HCT116 (cell line): ENCODE measurements around the gene BRICD5. TPM values are rescaled to one million over a fixed set of nuclear protein-coding genes. Genes with fewer than 3 reads are reported as not detected.

ENCODE experiments used
- ATAC-seq: fragments of 200-7000 bp; cut with Tn5 transposase; 2 replicates; pipeline ENCODE4 v1.9.1; 2020; ENCODE audit warnings: mild to moderate bottlenecking, moderate library complexity
- BruUV-seq: library from RNA; stranded (reverse); fragments of 400-500 nt; replicated peaks from 2 replicates; lab custom pipeline; 2021; lab: Mats Ljungman, UMichigan
- CTCF ChIA-PET: fragments of 300-600 bp; sonication (Branson Sonifier 250); formaldehyde crosslinking; loops from one replicate; lab custom pipeline; 2021; ENCODE audit warnings: antibody characterized with exemption; lab: Charles Lee
- POLR2A ChIA-PET: fragments of 300-600, 350-600 bp; sonication (Branson Sonifier 250); formaldehyde crosslinking; loops from one replicate; lab custom pipeline; 2021; ENCODE audit warnings: antibody characterized with exemption; lab: Charles Lee
- RAD21 ChIA-PET, 2 experiments: fragments of 300-600 bp; sonication (Branson Sonifier 250); formaldehyde crosslinking; loops; one replicate each; lab custom pipeline; 2023; ENCODE audit warnings: low total read pairs in 2 of 2; ENCODE audit not compliant: uncharacterized antibody in 2 of 2, unreplicated experiment in 2 of 2, low non-redundant PET in 1 of 2; lab: Charles Lee
- DNase-seq: peaks from one replicate; pipeline ENCODE4 v3.0.0-alpha.2; 2010; ENCODE audit warnings: low read depth, low spot score
- H2AFZ ChIP-seq: fragments of 200-600 bp; shearing (Covaris generic), sonication (generic); 2 replicates; pipeline ENCODE4 v1.6.1; 2017; ENCODE audit warnings: low read depth, mixed run types, mixed read lengths, antibody characterized with exemption, low read length; ENCODE audit not compliant: poor library complexity, severe bottlenecking
- H3K27ac ChIP-seq: 2 replicates; pipeline ENCODE4 v1.5.1; 2012; ENCODE audit warnings: low read depth, low read length
- H3K27me3 ChIP-seq: fragments of 200-600 bp; sonication (generic); 2 replicates; pipeline ENCODE4 v1.6.1; 2016; ENCODE audit warnings: mixed run types, low read length, mixed read lengths; ENCODE audit not compliant: insufficient read depth
- H3K36me3 ChIP-seq, 2 experiments: fragments of 200-500 bp in 1 of 2; fragments of 200-600 bp in 1 of 2; sonication (Bioruptor generic) in 1 of 2; sonication (generic) in 1 of 2; 2 replicates each; pipeline versions ENCODE4 v1.5.1 to v1.6.1; 2014 to 2016; ENCODE audit warnings: low read length in 2 of 2, inconsistent platforms in 1 of 2, mixed read lengths in 1 of 2, mixed run types in 1 of 2; ENCODE audit not compliant: insufficient read depth in 2 of 2, control insufficient read depth in 1 of 2
- H3K4me1 ChIP-seq, 2 experiments: fragments of 200-600 bp in 1 of 2; sonication (generic) in 1 of 2; 2 replicates each; pipeline versions ENCODE4 v1.5.1 to v1.6.1; 2012 to 2017; ENCODE audit warnings: low read length in 2 of 2, inconsistent platforms in 1 of 2, mild to moderate bottlenecking in 1 of 2, mixed read lengths in 1 of 2, mixed run types in 1 of 2, moderate library complexity in 1 of 2; ENCODE audit not compliant: insufficient read depth in 2 of 2, control insufficient read depth in 1 of 2
- H3K4me2 ChIP-seq: fragments of 200-600 bp; sonication (generic); 2 replicates; pipeline ENCODE4 v1.6.1; 2017; ENCODE audit warnings: mixed run types, low read length, mixed read lengths
- H3K4me3 ChIP-seq, 2 experiments: fragments of 200-600 bp in 1 of 2; sonication (generic) in 1 of 2; replicated peaks in 1 of 2; 2 replicates each; pipeline ENCODE4 v1.5.1; 2011 to 2016; ENCODE audit warnings: low read length in 2 of 2, control low read depth in 1 of 2, low read depth in 1 of 2, mild to moderate bottlenecking in 1 of 2, mixed read lengths in 1 of 2, mixed run types in 1 of 2
- H3K79me2 ChIP-seq: fragments of 200-600 bp; sonication (generic); 2 replicates; pipeline ENCODE4 v1.6.1; 2017; ENCODE audit warnings: mild to moderate bottlenecking, mixed run types, low read length, moderate library complexity, mixed read lengths; ENCODE audit not compliant: insufficient read depth
- H3K9ac ChIP-seq: fragments of 200-600 bp; sonication (generic); 2 replicates; pipeline ENCODE4 v1.6.1; 2016; ENCODE audit warnings: low read length, mixed read lengths
- H3K9me2 ChIP-seq: fragments of 200-600 bp; sonication (generic), shearing (Covaris generic); 2 replicates; pipeline ENCODE4 v1.6.1; 2017; ENCODE audit warnings: mixed run types, mild to moderate bottlenecking, moderate library complexity; ENCODE audit not compliant: insufficient read depth
- H3K9me3 ChIP-seq, 2 experiments: fragments of 200-500 bp in 1 of 2; fragments of 200-600 bp in 1 of 2; sonication (Bioruptor generic) in 1 of 2; sonication (generic) in 1 of 2; 2 replicates each; pipeline ENCODE4 v1.6.1; 2014 to 2017; ENCODE audit warnings: low read length in 2 of 2, mixed read lengths in 2 of 2, inconsistent platforms in 1 of 2, low read depth in 1 of 2, mild to moderate bottlenecking in 1 of 2, mixed run types in 1 of 2, moderate library complexity in 1 of 2; ENCODE audit not compliant: control insufficient read depth in 1 of 2, insufficient read depth in 1 of 2
- H4K20me1 ChIP-seq: fragments of 200-600 bp; sonication (generic), shearing (Covaris generic); 2 replicates; pipeline ENCODE4 v1.6.1; 2017; ENCODE audit warnings: mixed run types, mild to moderate bottlenecking, moderate library complexity; ENCODE audit not compliant: insufficient read depth
- CBX3 ChIP-seq: IDR thresholded peaks from 2 replicates; pipeline ENCODE4 v1.6.1; 2012; ENCODE audit warnings: low read depth
- CEBPB ChIP-seq: IDR thresholded peaks from 2 replicates; pipeline ENCODE4 v1.6.1; 2012; ENCODE audit warnings: low read depth
- EGR1 ChIP-seq: IDR thresholded peaks from 2 replicates; pipeline ENCODE4 v1.6.1; 2012; ENCODE audit warnings: low read depth
- EZH2 ChIP-seq: fragments of 200-600 bp; sonication (generic); IDR thresholded peaks from 2 replicates; pipeline ENCODE4 v1.6.1; 2017; ENCODE audit warnings: antibody characterized with exemption, mixed run types
- EZH2phosphoT487 ChIP-seq: fragments of 200-600 bp; IDR thresholded peaks from 2 replicates; pipeline ENCODE4 v1.6.1; 2018; ENCODE audit warnings: antibody characterized with exemption, borderline replicate concordance
- FOSL1 ChIP-seq: IDR thresholded peaks from 2 replicates; pipeline ENCODE4 v1.6.1; 2012; ENCODE audit warnings: low read depth
- JUND ChIP-seq: IDR thresholded peaks from 2 replicates; pipeline ENCODE4 v1.6.1; 2012
- POLR2A ChIP-seq: IDR thresholded peaks from 2 replicates; pipeline ENCODE4 v1.7.0; 2011; ENCODE audit warnings: borderline replicate concordance; ENCODE audit not compliant: insufficient read depth, insufficient read length; ENCODE audit errors: extremely low read depth
- RAD21 ChIP-seq: IDR thresholded peaks from 2 replicates; pipeline ENCODE4 v1.6.1; 2012; ENCODE audit warnings: low read depth, mild to moderate bottlenecking
- SIN3A ChIP-seq: IDR thresholded peaks from 2 replicates; pipeline ENCODE4 v1.6.1; 2012; ENCODE audit warnings: low read depth
- SP1 ChIP-seq: IDR thresholded peaks from 2 replicates; pipeline ENCODE4 v1.6.1; 2012; ENCODE audit warnings: low read depth
- SRF ChIP-seq: IDR thresholded peaks from 2 replicates; pipeline ENCODE4 v1.6.1; 2012; ENCODE audit warnings: low read depth
- TCF7L2 ChIP-seq: IDR thresholded peaks from 2 replicates; pipeline ENCODE4 v1.7.0; 2011; ENCODE audit warnings: borderline replicate concordance, inconsistent platforms; ENCODE audit not compliant: insufficient read depth, insufficient read length; ENCODE audit errors: extremely low read depth
- YY1 ChIP-seq: IDR thresholded peaks from 2 replicates; pipeline ENCODE4 v1.6.1; 2011; ENCODE audit warnings: low read length, low read depth, moderate library complexity, mild to moderate bottlenecking; ENCODE audit not compliant: insufficient replicate concordance; ENCODE audit errors: extremely low read depth
- ZFX ChIP-seq: fragments of 450-650 bp; IDR thresholded peaks from 2 replicates; pipeline ENCODE4 v1.6.1; 2017
- ZNF274 ChIP-seq: fragments of 200-500 bp; sonication (Bioruptor generic); IDR thresholded peaks from 2 replicates; pipeline ENCODE4 v1.6.1; 2014; ENCODE audit warnings: mild to moderate bottlenecking, low read depth, low read length, inconsistent platforms
- intact Hi-C: fragments of 100-400 bp; cut with micrococcal nuclease; formaldehyde crosslinking; loops from 2 replicates; pipeline ENCODE4 v1.10.0; 2022
- total RNA-seq: library from RNA; stranded (reverse); gene quantifications from one replicate; pipeline ENCODE4 v1.2.1, GENCODE V29; 2021; ENCODE audit not compliant: unreplicated experiment
- TF ChIP-seq, protein P1 (sequence below): IDR thresholded peaks from 2 replicates; pipeline ENCODE4 v1.6.1; 2011; ENCODE audit warnings: mild to moderate bottlenecking, low read length, moderate library complexity; ENCODE audit not compliant: insufficient replicate concordance; ENCODE audit errors: extremely low read depth
- TF ChIP-seq, protein P2 (sequence below), 3 experiments: fragments of 200-600 bp in 1 of 3; sonication (generic) in 1 of 3; IDR thresholded peaks in 2 of 3; conservative IDR thresholded peaks in 1 of 3; 2 replicates each; pipeline ENCODE4 v1.5.1; 2012 to 2017; ENCODE audit warnings: low read depth in 2 of 3, low read length in 2 of 3, antibody characterized with exemption in 1 of 3, borderline replicate concordance in 1 of 3, control low read depth in 1 of 3, mild to moderate bottlenecking in 1 of 3, mixed read lengths in 1 of 3, mixed run types in 1 of 3, moderate library complexity in 1 of 3; ENCODE audit not compliant: insufficient read depth in 1 of 3
- TF ChIP-seq, protein P3 (sequence below): IDR thresholded peaks from 2 replicates; pipeline ENCODE4 v1.6.1; 2012
- TF ChIP-seq, protein P4 (sequence below): IDR thresholded peaks from 2 replicates; pipeline ENCODE4 v1.6.1; 2012; ENCODE audit warnings: low read depth

BRICD5 gene
- total RNA-seq, 1 experiment from 2014 or later = 9.8 TPM

DNA sequence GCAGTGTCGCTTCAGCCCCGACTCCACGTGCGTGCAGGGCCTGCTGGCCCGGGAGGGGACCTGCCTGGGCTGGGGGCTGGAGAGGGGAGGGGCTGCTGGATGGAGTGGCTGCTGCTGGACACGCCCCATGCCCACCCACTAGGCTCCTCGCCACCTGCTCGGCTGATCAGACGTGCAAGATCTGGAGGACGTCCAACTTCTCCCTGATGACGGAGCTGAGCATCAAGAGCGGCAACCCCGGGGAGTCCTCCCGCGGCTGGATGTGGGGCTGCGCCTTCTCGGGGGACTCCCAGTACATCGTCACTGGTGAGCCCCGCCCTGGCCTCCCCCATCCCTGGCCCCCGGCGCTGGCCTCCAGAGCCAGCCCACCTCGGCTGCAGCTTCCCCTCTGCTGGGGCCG is 2.4 kb downstream of the BRICD5 start:
- H3K4me2 ChIP-seq = no peak overlapping the region
- CTCF ChIA-PET = no interaction called here

More for the DNA sequence above, 2.4 kb downstream of the BRICD5 start:
- H3K4me1 ChIP-seq = peaks cover 19 to 41% of the 10 kb centered on the region in 2 experiments
- ChIA-PET POLR2A (no interaction called here), RAD21 (no interaction called here)
- no peak for ATAC-seq
- no peak overlapping the region for H3K4me3 ChIP-seq
- no peak for DNase-seq
- H3K27me3 ChIP-seq = no peaks in the 10 kb centered on the region
- BruUV-seq = no TSS peak
- peaks cover 4 to 33% of the 10 kb centered on the region in 2 experiments; a peak in 3 of 4 replicates for H3K36me3 ChIP-seq
- H3K9me3 ChIP-seq = no peaks in the 10 kb centered on the region
- TF ChIP-seq CBX3 = no peak
- TF ChIP-seq ZFX = no peak
- no peak for TF ChIP-seq JUND
- TF ChIP-seq POLR2A = no peak
- no peak for TF ChIP-seq YY1
- no peak for TF ChIP-seq SRF
- no peak for TF ChIP-seq SIN3A
- TF ChIP-seq, protein P1, sequence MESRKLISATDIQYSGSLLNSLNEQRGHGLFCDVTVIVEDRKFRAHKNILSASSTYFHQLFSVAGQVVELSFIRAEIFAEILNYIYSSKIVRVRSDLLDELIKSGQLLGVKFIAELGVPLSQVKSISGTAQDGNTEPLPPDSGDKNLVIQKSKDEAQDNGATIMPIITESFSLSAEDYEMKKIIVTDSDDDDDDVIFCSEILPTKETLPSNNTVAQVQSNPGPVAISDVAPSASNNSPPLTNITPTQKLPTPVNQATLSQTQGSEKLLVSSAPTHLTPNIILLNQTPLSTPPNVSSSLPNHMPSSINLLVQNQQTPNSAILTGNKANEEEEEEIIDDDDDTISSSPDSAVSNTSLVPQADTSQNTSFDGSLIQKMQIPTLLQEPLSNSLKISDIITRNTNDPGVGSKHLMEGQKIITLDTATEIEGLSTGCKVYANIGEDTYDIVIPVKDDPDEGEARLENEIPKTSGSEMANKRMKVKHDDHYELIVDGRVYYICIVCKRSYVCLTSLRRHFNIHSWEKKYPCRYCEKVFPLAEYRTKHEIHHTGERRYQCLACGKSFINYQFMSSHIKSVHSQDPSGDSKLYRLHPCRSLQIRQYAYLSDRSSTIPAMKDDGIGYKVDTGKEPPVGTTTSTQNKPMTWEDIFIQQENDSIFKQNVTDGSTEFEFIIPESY = no peak
- TF ChIP-seq EGR1 = no peak
- TF ChIP-seq, protein P2, sequence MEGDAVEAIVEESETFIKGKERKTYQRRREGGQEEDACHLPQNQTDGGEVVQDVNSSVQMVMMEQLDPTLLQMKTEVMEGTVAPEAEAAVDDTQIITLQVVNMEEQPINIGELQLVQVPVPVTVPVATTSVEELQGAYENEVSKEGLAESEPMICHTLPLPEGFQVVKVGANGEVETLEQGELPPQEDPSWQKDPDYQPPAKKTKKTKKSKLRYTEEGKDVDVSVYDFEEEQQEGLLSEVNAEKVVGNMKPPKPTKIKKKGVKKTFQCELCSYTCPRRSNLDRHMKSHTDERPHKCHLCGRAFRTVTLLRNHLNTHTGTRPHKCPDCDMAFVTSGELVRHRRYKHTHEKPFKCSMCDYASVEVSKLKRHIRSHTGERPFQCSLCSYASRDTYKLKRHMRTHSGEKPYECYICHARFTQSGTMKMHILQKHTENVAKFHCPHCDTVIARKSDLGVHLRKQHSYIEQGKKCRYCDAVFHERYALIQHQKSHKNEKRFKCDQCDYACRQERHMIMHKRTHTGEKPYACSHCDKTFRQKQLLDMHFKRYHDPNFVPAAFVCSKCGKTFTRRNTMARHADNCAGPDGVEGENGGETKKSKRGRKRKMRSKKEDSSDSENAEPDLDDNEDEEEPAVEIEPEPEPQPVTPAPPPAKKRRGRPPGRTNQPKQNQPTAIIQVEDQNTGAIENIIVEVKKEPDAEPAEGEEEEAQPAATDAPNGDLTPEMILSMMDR (IDR thresholded peaks at IDR 0.05 in 2 of 3, conservative IDR thresholded peaks at IDR 0.05 in 1 of 3; ENCODE audit: borderline replicate concordance in 1 of 3, insufficient read depth in 1 of 3, low read depth in 2 of 3, low read length in 2 of 3) = no peak
- TF ChIP-seq, protein P3, sequence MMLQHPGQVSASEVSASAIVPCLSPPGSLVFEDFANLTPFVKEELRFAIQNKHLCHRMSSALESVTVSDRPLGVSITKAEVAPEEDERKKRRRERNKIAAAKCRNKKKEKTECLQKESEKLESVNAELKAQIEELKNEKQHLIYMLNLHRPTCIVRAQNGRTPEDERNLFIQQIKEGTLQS = no peak
- TF ChIP-seq CEBPB = no peak
- TF ChIP-seq EZH2phosphoT487 = no peak
- TF ChIP-seq EZH2 = no peak
- no peak for TF ChIP-seq FOSL1
- TF ChIP-seq SP1 = no peak
- TF ChIP-seq, protein P4, sequence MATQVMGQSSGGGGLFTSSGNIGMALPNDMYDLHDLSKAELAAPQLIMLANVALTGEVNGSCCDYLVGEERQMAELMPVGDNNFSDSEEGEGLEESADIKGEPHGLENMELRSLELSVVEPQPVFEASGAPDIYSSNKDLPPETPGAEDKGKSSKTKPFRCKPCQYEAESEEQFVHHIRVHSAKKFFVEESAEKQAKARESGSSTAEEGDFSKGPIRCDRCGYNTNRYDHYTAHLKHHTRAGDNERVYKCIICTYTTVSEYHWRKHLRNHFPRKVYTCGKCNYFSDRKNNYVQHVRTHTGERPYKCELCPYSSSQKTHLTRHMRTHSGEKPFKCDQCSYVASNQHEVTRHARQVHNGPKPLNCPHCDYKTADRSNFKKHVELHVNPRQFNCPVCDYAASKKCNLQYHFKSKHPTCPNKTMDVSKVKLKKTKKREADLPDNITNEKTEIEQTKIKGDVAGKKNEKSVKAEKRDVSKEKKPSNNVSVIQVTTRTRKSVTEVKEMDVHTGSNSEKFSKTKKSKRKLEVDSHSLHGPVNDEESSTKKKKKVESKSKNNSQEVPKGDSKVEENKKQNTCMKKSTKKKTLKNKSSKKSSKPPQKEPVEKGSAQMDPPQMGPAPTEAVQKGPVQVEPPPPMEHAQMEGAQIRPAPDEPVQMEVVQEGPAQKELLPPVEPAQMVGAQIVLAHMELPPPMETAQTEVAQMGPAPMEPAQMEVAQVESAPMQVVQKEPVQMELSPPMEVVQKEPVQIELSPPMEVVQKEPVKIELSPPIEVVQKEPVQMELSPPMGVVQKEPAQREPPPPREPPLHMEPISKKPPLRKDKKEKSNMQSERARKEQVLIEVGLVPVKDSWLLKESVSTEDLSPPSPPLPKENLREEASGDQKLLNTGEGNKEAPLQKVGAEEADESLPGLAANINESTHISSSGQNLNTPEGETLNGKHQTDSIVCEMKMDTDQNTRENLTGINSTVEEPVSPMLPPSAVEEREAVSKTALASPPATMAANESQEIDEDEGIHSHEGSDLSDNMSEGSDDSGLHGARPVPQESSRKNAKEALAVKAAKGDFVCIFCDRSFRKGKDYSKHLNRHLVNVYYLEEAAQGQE = no peak
- TF ChIP-seq TCF7L2 = no peak
- no peak for TF ChIP-seq RAD21
- TF ChIP-seq ZNF274 = no peak
- H2AFZ ChIP-seq = no peak overlapping the region
- H3K27ac ChIP-seq = no peak overlapping the region
- intact Hi-C loops = no loop called here
- no peaks in the 10 kb centered on the region for H3K9me2 ChIP-seq
- H3K9ac ChIP-seq = no peak overlapping the region
- peaks cover 9% of the 10 kb centered on the region; the same call in 1 of the 2 replicates for H4K20me1 ChIP-seq
- peaks cover 42% of the 10 kb centered on the region for H3K79me2 ChIP-seq
